ENCODE data around the gene SAE1. TPM values are rescaled to one million over a fixed set of nuclear protein-coding genes. Genes with fewer than 3 reads are reported as not detected.

The SAE1 gene
- total and polyA plus RNA-seq, 9 donors, result 75.8 to 103 (median 92.0) TPM

GRCh38 chr19:47203254-47203653 is 72.6 kb downstream of the SAE1 start:
- Histone ChIP-seq H3K27ac (ENCODE audit: low read length) (no peak overlapping the region), H3K27me3 (ENCODE audit: control insufficient read depth, insufficient read depth, low read length) (no peaks in the 10 kb centered on the region), H3K4me3 (ENCODE audit: low read length) (no peak overlapping the region), H3K36me3 (ENCODE audit: control insufficient read depth, insufficient read depth, low read length) (peaks cover 60% of the 10 kb centered on the region), H3K4me1 (ENCODE audit: control insufficient read depth, insufficient read depth, low read length) (peaks cover 6% of the 10 kb centered on the region), H3K9me3 (replicated peaks; ENCODE audit: control insufficient read depth, low read depth, low read length) (no peaks in the 10 kb centered on the region)
- 60% methylated on average over 1 of the region's 3 CpGs for WGBS (ENCODE audit: insufficient coverage)
- DNase-seq, result no peak

GRCh38 chr19:47209319-47210179 is 78.9 kb downstream of the SAE1 start:
- Histone ChIP-seq H3K4me3 (ENCODE audit: low read length) (no peak overlapping the region), H3K9me3 (replicated peaks; ENCODE audit: control insufficient read depth, low read depth, low read length) (no peaks in the 10 kb centered on the region), H3K36me3 (ENCODE audit: control insufficient read depth, insufficient read depth, low read length) (peaks cover 51% of the 10 kb centered on the region), H3K27ac (ENCODE audit: low read length) (peak overlapping the region; percentile 49), H3K4me1 (ENCODE audit: control insufficient read depth, insufficient read depth, low read length) (peaks cover 15% of the 10 kb centered on the region), H3K27me3 (ENCODE audit: control insufficient read depth, insufficient read depth, low read length) (no peaks in the 10 kb centered on the region)
- WGBS (ENCODE audit: insufficient coverage), result 72% methylated on average over 9 of the region's 13 CpGs
- DNase-seq, result no peak

GRCh38 chr19:47210180-47210490 is 79.5 kb downstream of the SAE1 start:
- peaks cover 15% of the 10 kb centered on the region for H3K4me1 ChIP-seq (ENCODE audit: control insufficient read depth, insufficient read depth, low read length)
- H3K9me3 ChIP-seq (replicated peaks; ENCODE audit: control insufficient read depth, low read depth, low read length), result no peaks in the 10 kb centered on the region
- H3K36me3 ChIP-seq (ENCODE audit: control insufficient read depth, insufficient read depth, low read length), result peaks cover 45% of the 10 kb centered on the region
- H3K27ac ChIP-seq (ENCODE audit: low read length), result peak overlapping the region; percentile 49
- H3K27me3 ChIP-seq (ENCODE audit: control insufficient read depth, insufficient read depth, low read length), result no peaks in the 10 kb centered on the region
- DNase-seq, result no peak
- no peak overlapping the region for H3K4me3 ChIP-seq (ENCODE audit: low read length)

GRCh38 chr19:47210689-47211316 is 80.2 kb downstream of the SAE1 start:
- Histone ChIP-seq H3K4me1 (ENCODE audit: control insufficient read depth, insufficient read depth, low read length) (peaks cover 13% of the 10 kb centered on the region), H3K27ac (ENCODE audit: low read length) (peak overlapping the region; percentile 62), H3K9me3 (replicated peaks; ENCODE audit: control insufficient read depth, low read depth, low read length) (no peaks in the 10 kb centered on the region), H3K27me3 (ENCODE audit: control insufficient read depth, insufficient read depth, low read length) (no peaks in the 10 kb centered on the region), H3K36me3 (ENCODE audit: control insufficient read depth, insufficient read depth, low read length) (peaks cover 39% of the 10 kb centered on the region), H3K4me3 (ENCODE audit: low read length) (no peak overlapping the region)
- WGBS (ENCODE audit: insufficient coverage), result 55% methylated on average over 12 of the region's 19 CpGs
- peak; percentile 88 for DNase-seq

GRCh38 chr19:47215581-47215980 is 84.9 kb downstream of the SAE1 start:
- Histone ChIP-seq H3K36me3 (ENCODE audit: control insufficient read depth, insufficient read depth, low read length) (peaks cover 3% of the 10 kb centered on the region), H3K9me3 (replicated peaks; ENCODE audit: control insufficient read depth, low read depth, low read length) (no peaks in the 10 kb centered on the region), H3K4me3 (ENCODE audit: low read length) (no peak overlapping the region), H3K27ac (ENCODE audit: low read length) (no peak overlapping the region), H3K27me3 (ENCODE audit: control insufficient read depth, insufficient read depth, low read length) (no peaks in the 10 kb centered on the region), H3K4me1 (ENCODE audit: control insufficient read depth, insufficient read depth, low read length) (peaks cover 4% of the 10 kb centered on the region)
- DNase-seq, result no peak
- 88% methylated on average over 1 of the region's 5 CpGs for WGBS (ENCODE audit: insufficient coverage)

GRCh38 chr19:47221080-47221841 is 90.6 kb downstream of the SAE1 start:
- Histone ChIP-seq H3K4me1 (ENCODE audit: control insufficient read depth, insufficient read depth, low read length) (peaks cover 7% of the 10 kb centered on the region), H3K27me3 (ENCODE audit: control insufficient read depth, insufficient read depth, low read length) (no peaks in the 10 kb centered on the region), H3K27ac (ENCODE audit: low read length) (no peak overlapping the region), H3K4me3 (ENCODE audit: low read length) (no peak overlapping the region), H3K36me3 (ENCODE audit: control insufficient read depth, insufficient read depth, low read length) (peaks cover 4% of the 10 kb centered on the region), H3K9me3 (replicated peaks; ENCODE audit: control insufficient read depth, low read depth, low read length) (no peaks in the 10 kb centered on the region)
- no peak for DNase-seq
- 56% methylated on average over 23 of the region's 33 CpGs for WGBS (ENCODE audit: insufficient coverage)

GRCh38 chr19:47221890-47222289 is 91.3 kb downstream of the SAE1 start:
- H3K4me3 ChIP-seq (ENCODE audit: low read length), result no peak overlapping the region
- no CpG with 5 or more reads among the region's 11 CpGs for WGBS (ENCODE audit: insufficient coverage)
- peaks cover 11% of the 10 kb centered on the region for H3K4me1 ChIP-seq (ENCODE audit: control insufficient read depth, insufficient read depth, low read length)
- H3K36me3 ChIP-seq (ENCODE audit: control insufficient read depth, insufficient read depth, low read length), result peaks cover 4% of the 10 kb centered on the region
- no peaks in the 10 kb centered on the region for H3K9me3 ChIP-seq (replicated peaks; ENCODE audit: control insufficient read depth, low read depth, low read length)
- H3K27ac ChIP-seq (ENCODE audit: low read length), result no peak overlapping the region
- no peak for DNase-seq
- peaks cover 2% of the 10 kb centered on the region for H3K27me3 ChIP-seq (ENCODE audit: control insufficient read depth, insufficient read depth, low read length)

GRCh38 chr19:47225746-47226425 is 95.3 kb downstream of the SAE1 start:
- Histone ChIP-seq H3K4me1 (ENCODE audit: control insufficient read depth, insufficient read depth, low read length) (peaks cover 42% of the 10 kb centered on the region), H3K4me3 (ENCODE audit: low read length) (peak overlapping the region; percentile 50), H3K36me3 (ENCODE audit: control insufficient read depth, insufficient read depth, low read length) (peaks cover 4% of the 10 kb centered on the region), H3K27ac (ENCODE audit: low read length) (peak overlapping the region; percentile 93), H3K27me3 (ENCODE audit: control insufficient read depth, insufficient read depth, low read length) (peaks cover 26% of the 10 kb centered on the region), H3K9me3 (replicated peaks; ENCODE audit: control insufficient read depth, low read depth, low read length) (no peaks in the 10 kb centered on the region)
- peak; percentile 97 for DNase-seq
- under 1% methylated on average over 53 of the region's 59 CpGs for WGBS (ENCODE audit: insufficient coverage)

GRCh38 chr19:47226426-47227351 is 96.1 kb downstream of the SAE1 start:
- 6% methylated on average over 32 of the region's 56 CpGs for WGBS (ENCODE audit: insufficient coverage)
- H3K4me1 ChIP-seq (ENCODE audit: control insufficient read depth, insufficient read depth, low read length), result peaks cover 45% of the 10 kb centered on the region
- no peaks in the 10 kb centered on the region for H3K36me3 ChIP-seq (ENCODE audit: control insufficient read depth, insufficient read depth, low read length)
- H3K4me3 ChIP-seq (ENCODE audit: low read length), result peak overlapping the region; percentile 50
- peak; percentile 82 for DNase-seq
- H3K9me3 ChIP-seq (replicated peaks; ENCODE audit: control insufficient read depth, low read depth, low read length), result no peaks in the 10 kb centered on the region
- H3K27me3 ChIP-seq (ENCODE audit: control insufficient read depth, insufficient read depth, low read length), result peaks cover 30% of the 10 kb centered on the region
- peak overlapping the region; percentile 90 for H3K27ac ChIP-seq (ENCODE audit: low read length)

All from muscle of leg (tissue), 11 donors.